Hepatocyte (in vitro differentiated cells): ENCODE results near the gene SLC31A1. TPM values are rescaled to one million over a fixed set of nuclear protein-coding genes. Genes with fewer than 3 reads are reported as not detected.

Experiments used
- DNase-seq: peaks from one replicate; pipeline ENCODE4 v3.0.0-alpha.2; 2016; ENCODE audit warnings: low spot score
- H2AFZ ChIP-seq: fragments of 200-600 bp; sonication (generic); 2 replicates; pipeline ENCODE4 v1.6.0; 2016; ENCODE audit warnings: antibody characterized with exemption, mild to moderate bottlenecking
- H3K27ac ChIP-seq: fragments of 200-600 bp; sonication (generic); 2 replicates; pipeline ENCODE4 v1.5.1; 2016; ENCODE audit warnings: mild to moderate bottlenecking
- H3K27me3 ChIP-seq: fragments of 200-600 bp; sonication (generic); 2 replicates; pipeline ENCODE4 v1.6.1; 2016
- H3K36me3 ChIP-seq: fragments of 200-600 bp; sonication (generic); replicated peaks from 2 replicates; pipeline ENCODE4 v1.5.1; 2016; ENCODE audit warnings: low read depth; ENCODE audit not compliant: insufficient read depth
- H3K4me1 ChIP-seq: fragments of 200-600 bp; sonication (generic); 2 replicates; pipeline ENCODE4 v1.5.1; 2016; ENCODE audit warnings: mild to moderate bottlenecking, moderate library complexity; ENCODE audit not compliant: insufficient read depth
- H3K4me2 ChIP-seq: fragments of 200-600 bp; sonication (generic); 2 replicates; pipeline ENCODE4 v1.6.0; 2016
- H3K4me3 ChIP-seq: fragments of 200-600 bp; sonication (generic); 2 replicates; pipeline ENCODE4 v1.5.1; 2016; ENCODE audit warnings: mild to moderate bottlenecking
- H3K79me2 ChIP-seq: fragments of 200-600 bp; sonication (generic); 2 replicates; pipeline ENCODE4 v1.6.0; 2017; ENCODE audit warnings: mild to moderate bottlenecking
- H3K9me2 ChIP-seq: fragments of 200-600 bp; sonication (generic); replicated peaks from 2 replicates; pipeline ENCODE4 v1.6.0; 2017; ENCODE audit warnings: mild to moderate bottlenecking; ENCODE audit not compliant: insufficient read depth
- H3K9me3 ChIP-seq: fragments of 200-600 bp; sonication (generic); 2 replicates; pipeline ENCODE4 v1.5.1; 2016; ENCODE audit warnings: low read depth, mild to moderate bottlenecking
- H4K20me1 ChIP-seq: fragments of 200-600 bp; sonication (generic); 2 replicates; pipeline ENCODE4 v1.6.0; 2016; ENCODE audit warnings: mild to moderate bottlenecking; ENCODE audit not compliant: insufficient read depth, poor library complexity, severe bottlenecking
- CTCF ChIP-seq: fragments of 200-600 bp; sonication (generic); IDR thresholded peaks from 2 replicates; pipeline ENCODE4 v1.5.1; 2016; ENCODE audit warnings: antibody characterized with exemption, mild to moderate bottlenecking; ENCODE audit not compliant: poor library complexity
- EZH2 ChIP-seq: fragments of 200-600 bp; sonication (generic); IDR thresholded peaks from 2 replicates; pipeline ENCODE4 v1.6.1; 2016; ENCODE audit warnings: antibody characterized with exemption, mild to moderate bottlenecking, borderline replicate concordance
- EZH2phosphoT487 ChIP-seq: fragments of 200-600 bp; sonication (generic); IDR thresholded peaks from one replicate; pipeline ENCODE4 v1.6.1; 2018; ENCODE audit warnings: antibody characterized with exemption, mild to moderate bottlenecking, low read depth, moderate library complexity; ENCODE audit not compliant: unreplicated experiment, severe bottlenecking
- WGBS: methylation state at CpG from one replicate; pipeline ENCODE4 v1.1.6; 2016; ENCODE audit warnings: low lambda C conversion rate; ENCODE audit errors: missing lambda C conversion rate; 5-methylcytosine and 5-hydroxymethylcytosine counted together
- polyA plus RNA-seq: library from polyadenylated mRNA; unstranded; fragments of >200 nt; fragmentation: Nextera tagmentation; extraction: Ambion mirVana; gene quantifications from 2 replicates; pipeline ENCODE4 v1.2.1, GENCODE V29; 2016
- total RNA-seq: library from RNA; depleted of rRNA; stranded (reverse); fragments of >200 nt; gene quantifications from 2 replicates; pipeline ENCODE4 v1.2.3, GENCODE V29; 2014

Gene SLC31A1
- total and polyA plus RNA-seq, 2 experiments from 2014 or later: 29.7 to 43.3 TPM

- Histone ChIP-seq H3K9me3 (no peaks in the 10 kb centered on the region), H3K4me2 (no peak overlapping the region), H3K4me1 (no peaks in the 10 kb centered on the region), H3K9me2 (no peaks in the 10 kb centered on the region), H2AFZ (no peak overlapping the region), H3K27me3 (no peaks in the 10 kb centered on the region), H3K4me3 (no peak overlapping the region), H3K79me2 (no peaks in the 10 kb centered on the region), H3K27ac (no peak overlapping the region), H3K36me3 (no peaks in the 10 kb centered on the region), H4K20me1 (no peaks in the 10 kb centered on the region)
- peak; percentile 61 for DNase-seq
- WGBS: 19% methylated on average over 2 of the region's 2 CpGs
- TF ChIP-seq EZH2: no peak
- TF ChIP-seq CTCF: peak; percentile 86
These were observed 88.0 kb downstream of the SLC31A1 start for GRCh38 chr9:113309204-113309813.

DNA sequence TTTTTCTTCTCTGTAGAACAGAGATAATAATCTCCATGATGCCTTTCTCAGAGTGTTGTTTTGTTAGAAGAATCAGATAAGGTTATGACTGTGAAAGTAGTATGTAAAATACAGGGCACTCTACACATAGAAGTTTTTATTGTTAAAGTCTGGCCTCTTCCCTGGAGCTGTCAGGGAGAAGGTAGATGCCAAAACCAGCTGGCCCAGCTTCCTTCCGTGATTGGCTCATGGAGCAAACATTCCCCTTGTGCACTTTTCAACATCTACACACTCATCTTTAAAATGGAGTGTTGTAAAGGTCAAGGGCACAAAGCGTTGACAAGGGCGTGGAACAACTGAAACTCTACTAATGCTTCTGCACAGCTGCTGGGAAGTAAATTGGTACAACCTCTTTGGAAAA lies 89.2 kb downstream of the SLC31A1 start:
- no peak for DNase-seq
- H3K79me2 ChIP-seq: no peaks in the 10 kb centered on the region
- no peaks in the 10 kb centered on the region for H3K4me1 ChIP-seq
- H3K9me2 ChIP-seq: no peaks in the 10 kb centered on the region
- H3K36me3 ChIP-seq: no peaks in the 10 kb centered on the region
- H2AFZ ChIP-seq: no peak overlapping the region
- no peak overlapping the region for H3K27ac ChIP-seq
- H3K27me3 ChIP-seq: no peaks in the 10 kb centered on the region
- H4K20me1 ChIP-seq: no peaks in the 10 kb centered on the region
- no peak overlapping the region for H3K4me3 ChIP-seq
- no peaks in the 10 kb centered on the region for H3K9me3 ChIP-seq
- H3K4me2 ChIP-seq: no peak overlapping the region
- TF ChIP-seq EZH2 (no peak), EZH2phosphoT487 (no peak), CTCF (no peak)
- WGBS: 75% methylated on average over 3 of the region's 3 CpGs

- Histone ChIP-seq H4K20me1 (no peaks in the 10 kb centered on the region), H3K4me2 (no peak overlapping the region), H3K9me2 (no peaks in the 10 kb centered on the region), H3K79me2 (no peaks in the 10 kb centered on the region), H3K4me3 (no peak overlapping the region), H2AFZ (no peak overlapping the region), H3K27me3 (no peaks in the 10 kb centered on the region), H3K36me3 (no peaks in the 10 kb centered on the region), H3K27ac (no peak overlapping the region), H3K4me1 (no peaks in the 10 kb centered on the region), H3K9me3 (no peaks in the 10 kb centered on the region)
- TF ChIP-seq CTCF (no peak), EZH2phosphoT487 (no peak), EZH2 (no peak)
- WGBS: 84% methylated on average over 3 of the region's 3 CpGs
- no peak for DNase-seq
These were observed 90.6 kb downstream of the SLC31A1 start for GRCh38 chr9:113311961-113312360.

DNA sequence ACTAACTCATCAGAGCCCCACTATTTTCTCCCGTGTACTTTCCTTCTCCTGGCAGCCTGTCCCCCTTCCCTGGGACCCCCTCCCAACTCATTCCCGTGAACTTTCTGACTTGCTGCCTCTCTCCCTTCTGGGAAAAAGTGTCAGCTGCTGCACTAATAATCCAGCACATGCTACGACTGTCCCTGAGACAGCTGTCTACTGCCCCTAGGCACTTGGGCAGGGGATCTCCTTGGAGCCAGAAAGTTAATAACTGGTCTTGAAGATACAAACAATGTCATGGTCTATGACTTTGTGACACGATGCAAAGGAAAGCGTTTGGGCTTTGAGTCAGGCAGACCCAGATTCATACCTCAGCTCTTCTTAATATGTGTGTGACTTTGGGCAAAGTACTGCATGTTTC lies 91.9 kb downstream of the SLC31A1 start:
- DNase-seq: no peak
- Histone ChIP-seq H3K4me1 (no peaks in the 10 kb centered on the region), H3K79me2 (no peaks in the 10 kb centered on the region), H3K27me3 (no peaks in the 10 kb centered on the region), H3K9me3 (no peaks in the 10 kb centered on the region), H3K4me3 (no peak overlapping the region), H3K36me3 (no peaks in the 10 kb centered on the region), H3K27ac (no peak overlapping the region), H4K20me1 (no peaks in the 10 kb centered on the region), H3K9me2 (no peaks in the 10 kb centered on the region), H3K4me2 (no peak overlapping the region), H2AFZ (no peak overlapping the region)
- no peak for TF ChIP-seq EZH2
- no peak for TF ChIP-seq CTCF
- no peak for TF ChIP-seq EZH2phosphoT487
- WGBS: 68% methylated on average over 5 of the region's 5 CpGs
